BLaER1 treated with 17β-estradiol and CSF1 and Interleukin-3, amounts not matched to agents 10 nM and 100 nM (cell line): ENCODE data around the gene SUZ12.
"Not testable (repeated sequence)": the region's sequence is repeated elsewhere in the genome, so short reads cannot be mapped to it uniquely, and the experiment has no call there.

ENCODE experiments used
- H3K27ac ChIP-seq, 11 experiments: shearing (Covaris generic); formaldehyde crosslinking; 2 replicates each; pipeline ENCODE4 v1.8.1; 2022
- H3K27me3 ChIP-seq, 11 experiments: shearing (Covaris generic); formaldehyde crosslinking; 2 replicates each; pipeline ENCODE4 v1.8.1; 2022
- H3K36me3 ChIP-seq, 11 experiments: shearing (Covaris generic); formaldehyde crosslinking; 2 replicates each; pipeline ENCODE4 v1.8.1; 2022
- H3K4me1 ChIP-seq, 10 experiments: shearing (Covaris generic); formaldehyde crosslinking; 2 replicates each; pipeline ENCODE4 v1.8.1; 2022
- H3K4me2 ChIP-seq, 11 experiments: shearing (Covaris generic); formaldehyde crosslinking; 2 replicates each; pipeline ENCODE4 v1.8.1; 2022
- H3K4me3 ChIP-seq, 10 experiments: shearing (Covaris generic); formaldehyde crosslinking; 2 replicates each; pipeline ENCODE4 v1.8.1; 2022
- H3K9ac ChIP-seq, 11 experiments: shearing (Covaris generic); formaldehyde crosslinking; 2 replicates each; pipeline ENCODE4 v1.8.1; 2022
- H3K9me3 ChIP-seq, 11 experiments: shearing (Covaris generic); formaldehyde crosslinking; replicated peaks in 1 of 11; 2 replicates each; pipeline ENCODE4 v1.8.1; 2022
- H4K20me1 ChIP-seq, 11 experiments: shearing (Covaris generic); formaldehyde crosslinking; 2 replicates each; pipeline ENCODE4 v1.8.1; 2022
- Cebpa-rat ChIP-seq, 11 experiments: shearing (Covaris generic); IDR thresholded peaks; 2 replicates each; pipeline ENCODE4 v1.8.1; 2022

SUZ12 gene

DNA sequence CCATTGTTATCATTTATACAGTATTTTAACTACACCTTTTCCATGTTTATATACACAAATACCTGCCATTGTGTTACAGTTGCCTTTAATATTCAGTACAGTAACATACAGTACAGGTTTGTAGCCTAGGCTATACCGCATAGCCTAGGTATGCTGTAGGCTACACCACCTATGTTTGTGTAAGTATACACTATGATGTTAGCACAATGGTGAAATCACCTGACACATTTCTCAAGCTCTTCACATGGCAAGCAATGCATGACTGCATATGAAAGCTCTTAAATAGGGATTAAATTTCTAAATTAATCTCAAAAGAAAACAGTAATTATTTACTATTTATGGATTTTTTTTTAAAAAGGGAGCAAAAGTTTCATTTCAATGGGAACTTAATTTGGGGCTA lies 82.4 kb downstream of the SUZ12 start:
- Histone ChIP-seq H3K9me3 (no peaks in the 10 kb centered on the region), H3K4me3 (no peak overlapping the region), H3K9ac (no peak overlapping the region), H3K4me2 (no peak overlapping the region), H3K4me1 (peaks cover 22 to 48% (median 36%) of the 10 kb centered on the region in 10 experiments), H3K36me3 (peaks cover 33 to 61% (median 42%) of the 10 kb centered on the region in 11 experiments), H4K20me1 (peaks cover 0 to 74% (median 0%) of the 10 kb centered on the region in 11 experiments; a peak in 6 of 22 replicates), H3K27ac (no peak overlapping the region), H3K27me3 (no peaks in the 10 kb centered on the region)
- TF ChIP-seq Cebpa-rat (IDR thresholded peaks at IDR 0.05) = no peak

DNA sequence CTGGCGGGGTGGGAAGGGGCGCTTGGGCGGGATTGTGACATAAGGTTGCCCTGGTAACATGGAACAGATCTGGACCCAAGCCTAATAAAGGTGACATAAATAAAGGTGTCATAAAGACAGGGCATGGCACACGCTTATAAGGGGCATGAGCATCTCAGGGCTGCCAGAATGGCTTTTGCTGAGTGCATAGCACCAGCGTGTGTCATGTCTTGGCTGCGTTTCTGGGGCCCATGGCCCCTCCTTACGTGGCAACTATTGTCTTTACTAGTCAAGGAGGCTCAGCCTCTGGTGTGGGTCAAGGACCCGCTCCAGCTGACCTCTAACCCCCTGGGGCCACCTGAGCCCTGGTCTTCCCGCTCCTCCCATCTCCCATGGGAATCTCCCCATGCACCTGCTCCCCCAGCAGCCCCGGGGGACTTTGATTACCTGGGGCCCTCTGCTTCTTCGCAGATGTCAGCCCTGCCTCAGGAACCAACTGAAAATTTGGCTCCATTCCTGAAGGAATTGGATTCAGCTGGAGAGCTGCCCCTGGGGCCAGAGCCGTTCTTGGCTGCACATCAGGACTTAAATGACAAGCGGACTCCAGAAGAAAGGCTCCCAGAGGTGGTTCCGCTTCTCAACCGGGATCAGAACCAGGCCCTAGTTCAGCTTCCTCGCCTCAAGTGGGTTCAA lies 84.3 kb downstream of the SUZ12 start:
- Histone ChIP-seq H3K4me2 (no peak overlapping the region), H3K27ac (no peak overlapping the region), H3K4me1 (peaks cover 9 to 32% (median 21%) of the 10 kb centered on the region in 10 experiments), H4K20me1 (peaks cover 0 to 56% (median 0%) of the 10 kb centered on the region in 11 experiments; a peak in 6 of 22 replicates), H3K36me3 (peaks cover 33 to 62% (median 42%) of the 10 kb centered on the region in 11 experiments), H3K9ac (no peak overlapping the region), H3K27me3 (no peaks in the 10 kb centered on the region), H3K4me3 (no peak overlapping the region), H3K9me3 (no peaks in the 10 kb centered on the region)
- no peak for TF ChIP-seq Cebpa-rat (IDR thresholded peaks at IDR 0.05)

DNA sequence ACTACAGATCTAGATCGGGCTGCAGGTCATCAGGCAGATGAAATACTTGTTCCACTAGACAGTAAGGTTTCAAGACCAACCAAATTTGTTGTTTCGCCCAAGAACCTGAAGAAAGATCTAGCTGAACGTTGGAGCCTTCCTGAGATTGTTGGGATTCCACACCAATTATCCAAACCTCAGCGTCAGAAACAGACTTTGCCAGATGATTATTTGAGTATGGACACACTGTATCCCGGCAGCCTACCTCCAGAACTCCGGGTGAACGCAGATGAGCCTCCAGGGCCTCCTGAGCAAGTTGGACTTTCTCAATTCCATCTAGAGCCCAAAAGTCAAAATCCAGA lies 84.8 kb downstream of the SUZ12 start:
- Histone ChIP-seq H3K4me2 (no peak overlapping the region), H3K4me1 (peaks cover 4 to 28% (median 16%) of the 10 kb centered on the region in 10 experiments; a peak in 19 of 20 replicates), H3K36me3 (peaks cover 33 to 67% (median 47%) of the 10 kb centered on the region in 11 experiments), H4K20me1 (peaks cover 0 to 51% (median 0%) of the 10 kb centered on the region in 11 experiments; a peak in 6 of 22 replicates), H3K27me3 (no peaks in the 10 kb centered on the region), H3K4me3 (no peak overlapping the region), H3K9ac (no peak overlapping the region), H3K27ac (no peak overlapping the region), H3K9me3 (no peaks in the 10 kb centered on the region)
- no peak for TF ChIP-seq Cebpa-rat (IDR thresholded peaks at IDR 0.05)

DNA sequence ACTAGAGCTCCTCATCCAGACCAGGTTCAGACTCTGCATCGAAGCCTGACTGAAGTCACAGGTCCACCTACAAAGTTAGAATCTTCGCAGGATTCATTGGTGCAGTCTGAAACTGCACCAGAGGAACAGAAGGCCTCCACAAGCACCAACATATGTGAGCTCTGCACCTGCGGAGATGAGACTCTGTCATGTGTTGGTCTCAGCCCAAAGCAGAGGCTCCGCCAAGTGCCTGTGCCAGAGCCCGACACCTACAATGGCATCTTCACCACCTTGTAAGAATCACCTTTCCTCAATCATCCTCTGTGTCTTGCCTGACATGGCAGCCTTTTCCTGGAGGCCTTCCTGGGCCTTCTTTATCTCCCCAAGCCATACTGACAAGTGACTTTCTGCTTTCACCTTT lies 85.7 kb downstream of the SUZ12 start:
- H3K4me3 ChIP-seq, H3K4me2 ChIP-seq, H3K27me3 ChIP-seq, H3K27ac ChIP-seq, H3K9me3 ChIP-seq, H3K9ac ChIP-seq: not testable (repeated sequence)
- peaks cover 33 to 65% (median 44%) of the 10 kb centered on the region in 11 experiments for H3K36me3 ChIP-seq
- H4K20me1 ChIP-seq = peaks cover 0 to 42% (median 0%) of the 10 kb centered on the region in 11 experiments; a peak in 5 of 22 replicates
- peaks cover 0 to 19% (median 7%) of the 10 kb centered on the region in 10 experiments; a peak in 11 of 20 replicates for H3K4me1 ChIP-seq

DNA sequence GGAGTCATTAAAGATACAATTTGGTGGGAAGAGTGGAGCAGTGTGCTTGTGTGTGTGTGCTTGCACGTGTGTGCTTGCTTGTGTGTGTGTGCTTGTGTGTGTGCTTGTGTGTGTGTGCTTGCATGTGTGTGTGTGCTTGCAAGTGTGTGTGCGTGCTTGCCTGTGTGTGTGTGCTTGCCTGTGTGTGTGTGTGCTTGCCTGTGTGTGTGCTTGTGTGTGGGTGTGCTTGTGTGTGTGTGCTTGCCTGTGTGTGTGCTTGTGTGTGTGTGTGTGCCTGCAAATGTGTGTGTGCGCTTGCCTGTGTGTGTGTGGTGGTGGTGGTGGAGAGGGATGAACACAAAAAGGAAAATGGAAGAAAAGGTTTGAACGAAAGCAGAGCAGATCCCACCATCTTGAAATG lies 90.5 kb downstream of the SUZ12 start:
- not testable (repeated sequence) for H3K4me3 ChIP-seq, H3K27me3 ChIP-seq, H3K4me2 ChIP-seq, H3K9ac ChIP-seq, H4K20me1 ChIP-seq, H3K9me3 ChIP-seq, H3K4me1 ChIP-seq, H3K27ac ChIP-seq
- peaks cover under 1 to 21% (median 6%) of the 10 kb centered on the region in 11 experiments; a peak in 18 of 22 replicates for H3K36me3 ChIP-seq

DNA sequence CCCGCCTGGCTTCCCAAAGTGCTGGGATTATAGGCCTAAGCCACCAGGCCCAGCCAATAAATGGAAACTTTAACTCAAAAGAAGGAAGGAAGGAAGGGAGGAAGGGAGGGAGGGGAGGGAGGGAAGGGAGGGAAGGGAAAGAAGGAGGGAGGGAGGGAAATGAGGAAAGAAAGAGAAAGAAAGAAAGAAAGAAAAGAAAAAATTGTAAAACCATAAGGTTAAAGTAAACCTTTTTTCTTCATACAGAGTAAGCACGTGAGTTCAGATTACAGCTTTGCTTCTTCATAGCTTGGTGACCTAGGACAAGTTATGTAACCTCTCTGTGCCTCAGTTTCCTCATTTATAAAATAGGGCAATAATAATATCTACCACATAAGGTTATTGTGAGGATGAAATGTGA lies 96.4 kb downstream of the SUZ12 start:
- no peaks in the 10 kb centered on the region for H4K20me1 ChIP-seq
- no peak overlapping the region for H3K27ac ChIP-seq
- H3K27me3 ChIP-seq = no peaks in the 10 kb centered on the region
- peaks cover 0 to 6% (median 0%) of the 10 kb centered on the region in 10 experiments; a peak in 1 of 20 replicates for H3K4me1 ChIP-seq
- H3K9me3 ChIP-seq = no peaks in the 10 kb centered on the region
- H3K4me2 ChIP-seq = no peak overlapping the region
- H3K36me3 ChIP-seq = peaks cover 28 to 47% (median 36%) of the 10 kb centered on the region in 11 experiments
- H3K9ac ChIP-seq = no peak overlapping the region
- no peak overlapping the region for H3K4me3 ChIP-seq
- TF ChIP-seq Cebpa-rat (IDR thresholded peaks at IDR 0.05) = no peak

DNA sequence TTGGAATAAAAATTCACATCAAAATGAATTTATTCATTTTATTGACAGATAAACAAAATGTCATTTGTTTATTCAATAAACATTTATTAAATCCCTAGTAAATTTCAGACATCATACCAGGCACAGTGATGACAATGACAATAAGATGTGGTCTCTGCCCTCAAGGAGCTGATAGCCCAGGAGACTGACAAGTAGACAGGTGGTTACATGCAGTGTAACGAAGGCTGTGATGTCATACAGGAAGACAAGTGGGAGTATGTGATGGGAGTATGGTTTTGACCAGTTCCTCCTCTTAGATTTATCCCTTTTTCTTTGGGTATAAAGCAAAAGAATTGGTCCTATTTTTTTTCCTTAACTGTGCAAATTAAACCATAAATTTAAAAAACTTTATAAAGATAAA lies 97.0 kb downstream of the SUZ12 start:
- H4K20me1 ChIP-seq, H3K4me1 ChIP-seq, H3K4me3 ChIP-seq: not testable (repeated sequence)

DNA sequence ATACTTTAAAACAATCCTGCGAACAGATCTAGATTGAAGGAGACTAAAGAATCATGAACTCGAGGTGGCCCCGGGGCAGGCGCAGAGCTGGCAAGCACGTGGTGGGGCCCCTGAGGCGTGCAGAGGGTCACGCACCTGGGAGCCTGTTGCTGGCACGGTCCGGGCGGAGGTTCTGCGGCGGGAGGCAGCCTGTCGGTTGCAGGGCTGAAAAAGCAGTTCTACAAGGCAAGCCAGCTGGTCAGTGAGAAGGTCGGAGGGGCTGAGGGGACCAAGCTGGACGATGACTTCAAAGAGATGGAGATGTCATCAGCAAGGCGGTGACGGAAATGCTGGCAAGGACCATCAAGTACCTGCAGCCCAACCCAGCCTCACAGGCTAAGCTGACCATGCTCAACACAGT lies 103.4 kb downstream of the SUZ12 start:
- H3K27ac ChIP-seq, H3K4me3 ChIP-seq, H3K4me1 ChIP-seq, H3K9me3 ChIP-seq, H3K4me2 ChIP-seq, H4K20me1 ChIP-seq, H3K9ac ChIP-seq, H3K27me3 ChIP-seq: not testable (repeated sequence)
- H3K36me3 ChIP-seq = peaks cover 35 to 58% (median 45%) of the 10 kb centered on the region in 11 experiments

More for the DNA sequence above, 97.0 kb downstream of the SUZ12 start:
- not testable (repeated sequence) for H3K27me3 ChIP-seq, H3K9me3 ChIP-seq, H3K9ac ChIP-seq, H3K4me2 ChIP-seq, H3K27ac ChIP-seq
- peaks cover 28 to 51% (median 38%) of the 10 kb centered on the region in 11 experiments for H3K36me3 ChIP-seq

DNA sequence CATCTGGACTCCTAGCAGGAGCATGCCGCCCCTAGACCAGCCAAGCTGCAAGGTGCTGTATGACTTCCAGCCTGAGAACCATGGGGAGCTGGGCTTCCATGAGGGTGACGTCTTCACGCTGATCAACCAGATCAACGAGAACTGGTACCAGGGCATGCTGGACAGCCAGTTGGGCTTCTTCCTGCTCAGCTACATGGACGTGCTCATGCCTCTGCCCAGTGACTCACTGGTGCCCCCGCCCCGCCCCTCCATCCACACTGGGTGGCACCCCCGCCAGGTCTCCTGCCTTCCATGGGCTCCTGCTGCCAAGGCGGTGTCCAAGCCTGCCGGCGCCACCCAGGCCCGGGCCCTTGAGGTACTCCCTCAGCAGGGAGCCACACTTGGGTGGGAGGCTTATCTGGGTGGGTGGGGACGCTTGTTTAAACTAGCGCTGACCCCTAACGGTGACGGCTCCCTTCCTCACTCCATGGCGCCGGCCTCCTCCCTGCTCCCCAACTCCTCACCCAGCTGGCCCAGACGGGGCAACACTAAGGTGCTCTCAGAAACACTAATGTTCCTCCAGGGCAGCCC lies 104.6 kb downstream of the SUZ12 start:
- H3K4me1 ChIP-seq, H3K4me3 ChIP-seq, H3K27me3 ChIP-seq, H4K20me1 ChIP-seq, H3K4me2 ChIP-seq, H3K9ac ChIP-seq, H3K27ac ChIP-seq, H3K9me3 ChIP-seq: not testable (repeated sequence)
- H3K36me3 ChIP-seq = peaks cover 23 to 54% (median 34%) of the 10 kb centered on the region in 11 experiments

DNA sequence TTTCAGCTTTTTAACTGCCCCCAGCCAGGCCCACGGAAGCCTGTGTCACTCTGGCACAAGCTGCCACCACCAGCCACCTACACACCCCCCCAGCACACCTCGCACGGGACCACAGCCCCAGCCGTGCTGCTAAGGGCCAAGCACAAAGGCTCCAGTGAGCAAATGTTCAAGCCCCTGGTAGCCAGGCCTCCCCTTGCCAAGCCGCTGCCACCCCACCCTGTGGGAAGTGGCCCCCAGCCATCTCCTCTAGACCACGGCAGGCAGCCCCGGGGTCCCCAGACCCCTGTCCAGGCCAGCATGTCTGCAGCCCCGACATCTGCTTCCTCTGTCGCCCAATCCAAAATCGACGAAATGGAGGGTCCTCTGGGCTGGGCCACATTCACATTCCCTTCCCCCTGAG lies 105.5 kb downstream of the SUZ12 start:
- H3K4me3 ChIP-seq, H3K9me3 ChIP-seq, H3K27me3 ChIP-seq, H3K27ac ChIP-seq, H4K20me1 ChIP-seq, H3K9ac ChIP-seq, H3K4me2 ChIP-seq, H3K4me1 ChIP-seq: not testable (repeated sequence)
- peaks cover 15 to 49% (median 25%) of the 10 kb centered on the region in 11 experiments for H3K36me3 ChIP-seq

DNA sequence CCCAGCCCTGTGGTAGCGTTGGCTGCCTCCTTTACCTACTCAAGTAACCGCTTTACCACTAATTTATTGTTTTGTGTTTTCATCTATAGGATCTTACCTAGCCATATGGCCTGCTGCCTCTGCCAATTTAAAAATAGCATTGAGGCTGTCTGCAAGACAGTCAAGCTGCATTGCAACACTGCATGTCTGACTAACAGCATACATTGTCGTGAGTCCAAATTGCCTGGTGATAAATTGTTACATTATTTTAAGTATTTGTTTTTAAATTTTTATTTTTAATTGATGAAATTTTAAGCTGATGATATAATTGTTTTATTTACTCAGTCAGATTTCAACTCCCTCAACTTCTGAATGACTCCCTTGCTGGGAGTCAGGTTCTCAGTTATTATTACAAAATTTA lies 108.8 kb downstream of the SUZ12 start:
- not testable (repeated sequence) for H3K9me3 ChIP-seq, H4K20me1 ChIP-seq, H3K27ac ChIP-seq, H3K4me1 ChIP-seq, H3K4me3 ChIP-seq, H3K9ac ChIP-seq, H3K27me3 ChIP-seq, H3K4me2 ChIP-seq
- H3K36me3 ChIP-seq = peaks cover 0 to 40% (median 16%) of the 10 kb centered on the region in 11 experiments; a peak in 14 of 22 replicates

DNA sequence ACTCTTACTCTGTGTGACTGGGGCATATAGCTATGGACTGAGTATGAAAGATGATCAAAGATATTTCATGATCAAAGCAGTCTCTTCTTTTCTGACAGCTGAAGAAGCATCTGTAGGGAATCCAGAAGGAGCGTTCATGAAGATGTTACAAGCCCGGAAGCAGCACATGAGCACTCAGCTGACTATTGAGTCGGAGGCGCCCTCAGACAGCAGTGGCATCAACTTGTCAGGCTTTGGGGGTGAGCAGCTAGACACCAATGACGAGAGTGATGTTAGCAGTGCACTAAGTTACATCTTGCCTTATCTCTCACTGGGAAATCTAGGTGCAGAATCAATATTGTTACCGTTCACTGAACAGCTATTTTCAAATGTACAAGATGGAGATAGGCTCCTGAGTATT lies 110.9 kb downstream of the SUZ12 start:
- H3K27ac ChIP-seq, H3K4me1 ChIP-seq, H3K9me3 ChIP-seq, H3K27me3 ChIP-seq, H3K4me2 ChIP-seq, H3K4me3 ChIP-seq, H4K20me1 ChIP-seq, H3K9ac ChIP-seq: not testable (repeated sequence)
- H3K36me3 ChIP-seq = peaks cover 0 to 29% (median 6%) of the 10 kb centered on the region in 11 experiments; a peak in 10 of 22 replicates
